ENCODE measurements around the gene GRK5. TPM values are rescaled to one million over a fixed set of nuclear protein-coding genes. Genes with fewer than 3 reads are reported as not detected.
"Not testable (repeated sequence)": the region's sequence is repeated elsewhere in the genome, so short reads cannot be mapped to it uniquely, and the experiment has no call there.

GRK5 gene
- total RNA-seq, 1 experiment from 2014 or later = 1.2 TPM

DNA sequence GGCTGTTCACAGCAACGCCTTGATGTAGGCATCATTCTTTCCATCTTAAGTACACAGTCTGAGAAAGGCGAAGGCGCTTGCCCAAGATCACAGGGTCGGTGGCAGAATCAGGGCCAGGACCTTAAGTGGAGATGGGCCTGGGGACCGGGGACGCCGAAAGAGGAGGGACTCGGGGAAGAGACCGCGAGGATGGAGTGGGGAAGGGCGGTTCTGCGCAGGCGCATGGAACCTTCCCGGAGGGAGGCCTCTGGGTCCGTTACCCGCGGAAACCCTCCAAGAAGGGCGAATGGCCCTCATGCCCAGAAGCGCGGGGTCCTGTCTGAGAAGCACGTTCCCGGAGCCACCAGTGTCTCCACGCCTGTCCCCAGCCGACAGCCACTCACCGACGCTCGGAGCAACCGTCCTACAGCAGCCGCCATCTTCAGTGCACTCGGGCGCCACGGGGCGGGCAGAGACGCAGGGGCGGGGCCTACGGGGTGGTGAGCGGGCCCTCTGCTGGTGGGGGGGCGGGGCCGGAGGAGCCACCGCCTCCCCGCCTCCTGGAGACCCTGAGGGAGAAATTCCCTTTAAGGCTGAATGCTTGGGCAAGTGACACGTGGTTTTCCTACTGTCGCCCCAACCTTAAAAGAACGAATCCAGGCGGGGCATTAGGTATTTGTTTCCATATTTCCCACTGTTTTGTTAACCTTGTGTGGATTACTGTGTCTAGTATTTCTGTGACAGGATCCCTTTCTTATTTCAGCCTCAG is 28.8 kb upstream of the GRK5 start, which contains the start of gene PRDX3:
Gene PRDX3, minus strand, starts transcription at position 441 of the 748 bp plus-strand sequence. Its CDS starts 22 bp downstream, at position 419.
- H3K27me3 ChIP-seq (ENCODE audit: insufficient read depth, low read length) = no peaks in the 10 kb centered on the region
- no peak within 1 kb of the TSS for H3K56ac ChIP-seq (ENCODE audit: insufficient read length, low read depth, low read length)
- peak within 1 kb of the TSS; percentile 89 to 97 (median 95) for H3K27ac Mint-ChIP-seq
- no peak within 1 kb of the TSS for H4K91ac ChIP-seq (ENCODE audit: insufficient read length, low read depth, low read length)
- H3K4me2 ChIP-seq (ENCODE audit: insufficient read depth, insufficient read length, low read length) = peak within 1 kb of the TSS; percentile 91
- H3K23ac ChIP-seq (ENCODE audit: insufficient read length, low read depth, low read length) = no peak within 1 kb of the TSS
- H3K4me1 ChIP-seq (ENCODE audit: insufficient read depth, low read length) = no peaks in the 10 kb centered on the region; the same call in 1 of the 2 replicates
- no CpG with 5 or more reads among the region's 45 CpGs for WGBS (ENCODE audit: extremely low coverage, insufficient read length, low lambda C conversion rate)
- H3K9me3 Mint-ChIP-seq = peaks cover 5 to 6% of the 10 kb centered on the region in 2 experiments; a peak in 4 of 5 replicates
- peak within 1 kb of the TSS; percentile 77 for H3K9ac ChIP-seq (ENCODE audit: extremely low read depth, insufficient read length, low read length)
- no peak within 1 kb of the TSS for H2AFZ ChIP-seq (ENCODE audit: low read length)
- H3K79me2 ChIP-seq (ENCODE audit: insufficient read depth, low read length) = peaks cover 12% of the 10 kb centered on the region; the same call in 1 of the 2 replicates
- peaks cover 2% of the 10 kb centered on the region for H3K23me2 ChIP-seq (ENCODE audit: insufficient read length, low read depth, low read length, poor library complexity, severe bottlenecking)
- no peak within 1 kb of the TSS for H2BK15ac ChIP-seq (ENCODE audit: low read depth, low read length)
- H4K5ac ChIP-seq (ENCODE audit: insufficient read length, low read depth, low read length) = no peak within 1 kb of the TSS
- H3K36me3 Mint-ChIP-seq (ENCODE audit: insufficient read depth in 1 of 3, low read depth in 3 of 3) = peaks cover 17 to 32% (median 30%) of the 10 kb centered on the region in 3 experiments; a peak in 6 of 7 replicates
- peak within 1 kb of the TSS; percentile 86 for H3K18ac ChIP-seq (ENCODE audit: insufficient read length, low read depth, low read length)
- H2BK20ac ChIP-seq (ENCODE audit: low read depth, low read length, poor library complexity, severe bottlenecking) = no peak within 1 kb of the TSS
- H3T11ph ChIP-seq (ENCODE audit: low read length) = no peak within 1 kb of the TSS
- no peak within 1 kb of the TSS for H3K4ac ChIP-seq (ENCODE audit: low read depth, low read length)
- no peak within 1 kb of the TSS for H2BK120ac ChIP-seq (ENCODE audit: low read depth, low read length, poor library complexity, severe bottlenecking)
- peaks cover 4% of the 10 kb centered on the region for H3K79me1 ChIP-seq (ENCODE audit: insufficient read depth, low read depth, low read length, poor library complexity, severe bottlenecking)
- peak; percentile 95 for DNase-seq
- TF ChIP-seq, protein P1, sequence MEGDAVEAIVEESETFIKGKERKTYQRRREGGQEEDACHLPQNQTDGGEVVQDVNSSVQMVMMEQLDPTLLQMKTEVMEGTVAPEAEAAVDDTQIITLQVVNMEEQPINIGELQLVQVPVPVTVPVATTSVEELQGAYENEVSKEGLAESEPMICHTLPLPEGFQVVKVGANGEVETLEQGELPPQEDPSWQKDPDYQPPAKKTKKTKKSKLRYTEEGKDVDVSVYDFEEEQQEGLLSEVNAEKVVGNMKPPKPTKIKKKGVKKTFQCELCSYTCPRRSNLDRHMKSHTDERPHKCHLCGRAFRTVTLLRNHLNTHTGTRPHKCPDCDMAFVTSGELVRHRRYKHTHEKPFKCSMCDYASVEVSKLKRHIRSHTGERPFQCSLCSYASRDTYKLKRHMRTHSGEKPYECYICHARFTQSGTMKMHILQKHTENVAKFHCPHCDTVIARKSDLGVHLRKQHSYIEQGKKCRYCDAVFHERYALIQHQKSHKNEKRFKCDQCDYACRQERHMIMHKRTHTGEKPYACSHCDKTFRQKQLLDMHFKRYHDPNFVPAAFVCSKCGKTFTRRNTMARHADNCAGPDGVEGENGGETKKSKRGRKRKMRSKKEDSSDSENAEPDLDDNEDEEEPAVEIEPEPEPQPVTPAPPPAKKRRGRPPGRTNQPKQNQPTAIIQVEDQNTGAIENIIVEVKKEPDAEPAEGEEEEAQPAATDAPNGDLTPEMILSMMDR (conservative IDR thresholded peaks at IDR 0.05) = no peak
- H2BK12ac ChIP-seq (ENCODE audit: insufficient read length, low read depth, low read length) = no peak within 1 kb of the TSS
- peaks cover 2% of the 10 kb centered on the region; the same call in 1 of the 2 replicates for H3K27me3 Mint-ChIP-seq (ENCODE audit: low read depth)
- peaks cover 9 to 13% of the 10 kb centered on the region in 2 experiments; a peak in 3 of 4 replicates for H3K4me1 Mint-ChIP-seq
- peak within 1 kb of the TSS; percentile 85 to 96 for H3K4me3 Mint-ChIP-seq
- no peak within 1 kb of the TSS for H3K27ac ChIP-seq (ENCODE audit: insufficient read length, low read depth, low read length)
- no peaks in the 10 kb centered on the region for H4K20me1 ChIP-seq (ENCODE audit: control insufficient read depth, insufficient read depth, insufficient read length)
- H3K14ac ChIP-seq (ENCODE audit: insufficient read depth, low read length) = peak within 1 kb of the TSS; percentile 86; the same call in 1 of the 2 replicates
- no peak within 1 kb of the TSS for H4K8ac ChIP-seq (replicated peaks; ENCODE audit: insufficient read length, low read depth, low read length)
- H2AK5ac ChIP-seq (ENCODE audit: insufficient read length, low read length) = no peak within 1 kb of the TSS
- no peak within 1 kb of the TSS for H2BK5ac ChIP-seq (ENCODE audit: insufficient read length, low read length)
- H3K9me3 ChIP-seq (ENCODE audit: control insufficient read depth, low read depth, low read length) = no peaks in the 10 kb centered on the region

DNA sequence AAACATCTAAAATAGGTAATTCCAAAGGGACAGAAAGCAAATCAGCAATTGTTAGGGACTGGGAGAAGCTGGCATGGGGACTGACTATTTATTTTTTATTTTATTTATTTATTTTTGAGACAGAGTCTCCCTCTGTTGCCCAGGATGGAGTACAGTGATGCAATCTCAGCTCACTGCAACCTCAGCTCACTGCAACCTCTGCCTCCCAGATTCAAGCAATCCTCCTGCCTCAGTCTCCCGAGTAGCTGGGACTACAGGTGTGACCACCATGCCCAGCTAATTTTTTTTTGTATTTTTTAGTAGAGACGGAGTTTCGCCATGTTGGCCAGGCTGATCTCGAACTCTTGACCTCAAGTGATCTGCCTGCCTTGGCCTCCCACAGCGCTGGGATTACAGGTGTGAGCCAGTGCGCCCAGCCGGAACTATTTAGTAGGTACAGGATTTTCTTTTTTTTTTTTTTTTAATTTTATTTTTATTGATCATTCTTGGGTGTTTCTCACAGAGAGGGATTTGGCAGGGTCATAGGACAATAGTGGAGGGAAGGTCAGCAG is 26.4 kb upstream of the GRK5 start:
- not testable (repeated sequence) for H2AFZ ChIP-seq (ENCODE audit: low read length); H3K27me3 ChIP-seq (ENCODE audit: insufficient read depth, low read length); H3K4ac ChIP-seq (ENCODE audit: low read depth, low read length); H3K4me2 ChIP-seq (ENCODE audit: insufficient read depth, insufficient read length, low read length); H2BK12ac ChIP-seq (ENCODE audit: insufficient read length, low read depth, low read length); H3K9ac ChIP-seq (ENCODE audit: extremely low read depth, insufficient read length, low read length); H3K9me3 ChIP-seq (ENCODE audit: control insufficient read depth, low read depth, low read length); H3K56ac ChIP-seq (ENCODE audit: insufficient read length, low read depth, low read length); H3K4me3 Mint-ChIP-seq; H4K8ac ChIP-seq (replicated peaks; ENCODE audit: insufficient read length, low read depth, low read length); H3K79me1 ChIP-seq (ENCODE audit: insufficient read depth, low read depth, low read length, poor library complexity, severe bottlenecking); H3K79me2 ChIP-seq (ENCODE audit: insufficient read depth, low read length); H2BK15ac ChIP-seq (ENCODE audit: low read depth, low read length); H4K91ac ChIP-seq (ENCODE audit: insufficient read length, low read depth, low read length); H3K23ac ChIP-seq (ENCODE audit: insufficient read length, low read depth, low read length); H2BK20ac ChIP-seq (ENCODE audit: low read depth, low read length, poor library complexity, severe bottlenecking); H3K27ac ChIP-seq (ENCODE audit: insufficient read length, low read depth, low read length); H2BK120ac ChIP-seq (ENCODE audit: low read depth, low read length, poor library complexity, severe bottlenecking); DNase-seq; H3K4me1 Mint-ChIP-seq; H3T11ph ChIP-seq (ENCODE audit: low read length); H4K20me1 ChIP-seq (ENCODE audit: control insufficient read depth, insufficient read depth, insufficient read length); H2AK5ac ChIP-seq (ENCODE audit: insufficient read length, low read length); H3K18ac ChIP-seq (ENCODE audit: insufficient read length, low read depth, low read length); H3K27ac Mint-ChIP-seq; H3K14ac ChIP-seq (ENCODE audit: insufficient read depth, low read length); H3K4me1 ChIP-seq (ENCODE audit: insufficient read depth, low read length); H2BK5ac ChIP-seq (ENCODE audit: insufficient read length, low read length); H3K27me3 Mint-ChIP-seq (ENCODE audit: low read depth); H4K5ac ChIP-seq (ENCODE audit: insufficient read length, low read depth, low read length); H3K23me2 ChIP-seq (ENCODE audit: insufficient read length, low read depth, low read length, poor library complexity, severe bottlenecking)
- WGBS (ENCODE audit: extremely low coverage, insufficient read length, low lambda C conversion rate) = no CpG with 5 or more reads among the region's 7 CpGs
- H3K36me3 Mint-ChIP-seq (ENCODE audit: insufficient read depth in 1 of 3, low read depth in 3 of 3) = peaks cover 10 to 19% (median 18%) of the 10 kb centered on the region in 3 experiments; a peak in 6 of 7 replicates
- peaks cover 11% of the 10 kb centered on the region in 2 experiments for H3K9me3 Mint-ChIP-seq

All from H9 (cell line).